Measurements from ENCODE around the gene RHAG.
"Not testable (repeated sequence)": the region's sequence is repeated elsewhere in the genome, so short reads cannot be mapped to it uniquely, and the experiment has no call there.

RHAG gene

GRCh38 chr6:49636713-49637349, at the start of gene RHAG:
TSS of gene RHAG (minus strand) at chr6:49636839. CDS start at chr6:49636812, 27 bp downstream.
- no peak for DNase-seq

- DNase-seq = no peak
Observed at GRCh38 chr6:49676671-49677281, 40.1 kb upstream of the RHAG start.

GRCh38 chr6:49675816-49676215, 39.2 kb upstream of the RHAG start:
- DNase-seq = no peak

GRCh38 chr6:49668083-49668511, 31.5 kb upstream of the RHAG start:
- no peak for DNase-seq

- no peak for DNase-seq
Observed at GRCh38 chr6:49666930-49667757, 30.5 kb upstream of the RHAG start.

- no peak for DNase-seq
Observed at GRCh38 chr6:49666480-49666879, 29.8 kb upstream of the RHAG start.

GRCh38 chr6:49664817-49665216, 28.2 kb upstream of the RHAG start:
- no peak for DNase-seq

- DNase-seq = not testable (repeated sequence)
Observed at GRCh38 chr6:49664054-49664453, 27.4 kb upstream of the RHAG start.

- DNase-seq = no peak
Observed at GRCh38 chr6:49662892-49663261, 26.2 kb upstream of the RHAG start.

- no peak for DNase-seq
Observed at GRCh38 chr6:49662231-49662891, 25.7 kb upstream of the RHAG start.

GRCh38 chr6:49653942-49654341, 17.3 kb upstream of the RHAG start:
- no peak for DNase-seq

GRCh38 chr6:49653438-49653837, 16.8 kb upstream of the RHAG start:
- DNase-seq = no peak

- DNase-seq = no peak
Observed at GRCh38 chr6:49651239-49651638, 14.6 kb upstream of the RHAG start.

- no peak for DNase-seq
Observed at GRCh38 chr6:49649988-49650387, 13.3 kb upstream of the RHAG start.

GRCh38 chr6:49648036-49648435, 11.4 kb upstream of the RHAG start:
- DNase-seq = no peak

- no peak for DNase-seq
Observed at GRCh38 chr6:49647476-49647875, 10.8 kb upstream of the RHAG start.

GRCh38 chr6:49646942-49647341, 10.3 kb upstream of the RHAG start:
- DNase-seq = no peak

- DNase-seq = no peak
Observed at GRCh38 chr6:49646130-49646824, 9.6 kb upstream of the RHAG start.

- no peak for DNase-seq
Observed at GRCh38 chr6:49645139-49645538, 8.5 kb upstream of the RHAG start.

GRCh38 chr6:49639177-49639817, 2.7 kb upstream of the RHAG start:
- no peak for DNase-seq

- no peak for DNase-seq
Observed at GRCh38 chr6:49637350-49637731, 702 bp upstream of the RHAG start.

- DNase-seq = no peak
Observed at GRCh38 chr6:49635978-49636712, 494 bp downstream of the RHAG start.

Measured in stimulated activated naive CD4-positive, alpha-beta T cell (primary cell).